Sigmoid colon (tissue), 7 donors: ENCODE data around the gene GABRB2. TPM values are rescaled to one million over a fixed set of nuclear protein-coding genes. Genes with fewer than 3 reads are reported as not detected.
"Not testable (repeated sequence)": the region's sequence is repeated elsewhere in the genome, so short reads cannot be mapped to it uniquely, and the experiment has no call there.

Experiments
- DNase-seq: peaks from one replicate; pipeline ENCODE4 v3.0.0-alpha.2; 2019
- H3K27ac ChIP-seq, 4 donors: fragments of 200-600 bp; sonication (generic); one replicate each; pipeline ENCODE4 v1.5.1; 2016 to 2019; ENCODE audit warnings: mild to moderate bottlenecking in 1 of 4
- H3K27me3 ChIP-seq, 3 donors: fragments of 200-600 bp; sonication (generic); one replicate each; pipeline ENCODE4 v1.5.1; 2019; ENCODE audit warnings: mild to moderate bottlenecking in 1 of 3
- H3K36me3 ChIP-seq, 4 donors: fragments of 200-600 bp; sonication (generic); one replicate each; pipeline ENCODE4 v1.5.1; 2016 to 2019
- H3K4me1 ChIP-seq, 4 donors: fragments of 200-600 bp; sonication (generic); one replicate each; pipeline ENCODE4 v1.5.1; 2017 to 2019
- H3K4me3 ChIP-seq, 4 donors: fragments of 200-600 bp; sonication (generic); one replicate each; pipeline ENCODE4 v1.5.1; 2017 to 2019; ENCODE audit warnings: mild to moderate bottlenecking in 2 of 4, moderate library complexity in 1 of 4
- H3K9me3 ChIP-seq, 4 donors: fragments of 200-600 bp in 3 of 4; sonication (generic) in 3 of 4; one replicate each; pipeline versions ENCODE4 v1.5.1 to v1.6.1; 2013 to 2019
- EP300 ChIP-seq, 4 donors: sonication (generic); formaldehyde crosslinking; IDR thresholded peaks; one replicate each; pipeline ENCODE4 v1.6.1; 2017; ENCODE audit warnings: antibody characterized with exemption in 4 of 4
- POLR2A ChIP-seq, 2 donors: fragments of 450-650 bp; IDR thresholded peaks; one replicate each; pipeline ENCODE4 v1.6.1; 2016; ENCODE audit warnings: antibody characterized with exemption in 2 of 2, mild to moderate bottlenecking in 2 of 2, moderate library complexity in 2 of 2
- POLR2AphosphoS5 ChIP-seq, 4 donors: sonication (generic); formaldehyde crosslinking; IDR thresholded peaks; one replicate each; pipeline ENCODE4 v1.6.1; 2017; ENCODE audit warnings: antibody characterized with exemption in 4 of 4
- WGBS, 2 donors: extraction: QIAGEN DNeasy Blood & Tissue Kit; methylation state at CpG; one replicate each; pipeline ENCODE4 v1.1.7; 2013; 5-methylcytosine and 5-hydroxymethylcytosine counted together
- intact Hi-C: fragments of 100-400 bp; cut with DNase I; formaldehyde crosslinking; loops from one replicate; pipeline ENCODE4 v1.15.1; 2023
- polyA plus RNA-seq, 3 donors: library from polyadenylated mRNA; stranded (reverse); fragments of 200-250 nt; gene quantifications; one replicate each; pipeline ENCODE4 v1.2.3, GENCODE V29; 2013
- total RNA-seq, 4 donors: library from RNA; depleted of rRNA; stranded (reverse); fragments of >200 nt; gene quantifications; one replicate each; pipeline ENCODE4 v1.1.0, GENCODE V29; 2016
- TF ChIP-seq, protein P1 (sequence below), 4 experiments: fragments of 450-650 bp in 3 of 4; fragments of 200-600 bp in 1 of 4; IDR thresholded peaks; one replicate each; pipeline ENCODE4 v1.5.1; 2016 to 2019; ENCODE audit warnings: antibody characterized with exemption in 4 of 4, mild to moderate bottlenecking in 3 of 4, moderate library complexity in 2 of 4
- donor health status: healthy with polysubstance abuse.
- donor health status: Bipolar disorder and iron deficiency.
- donor health status: healthy.

Gene GABRB2
- total and polyA plus RNA-seq, 7 donors: under 0.01 to 0.55 (median 0.36) TPM

DNA sequence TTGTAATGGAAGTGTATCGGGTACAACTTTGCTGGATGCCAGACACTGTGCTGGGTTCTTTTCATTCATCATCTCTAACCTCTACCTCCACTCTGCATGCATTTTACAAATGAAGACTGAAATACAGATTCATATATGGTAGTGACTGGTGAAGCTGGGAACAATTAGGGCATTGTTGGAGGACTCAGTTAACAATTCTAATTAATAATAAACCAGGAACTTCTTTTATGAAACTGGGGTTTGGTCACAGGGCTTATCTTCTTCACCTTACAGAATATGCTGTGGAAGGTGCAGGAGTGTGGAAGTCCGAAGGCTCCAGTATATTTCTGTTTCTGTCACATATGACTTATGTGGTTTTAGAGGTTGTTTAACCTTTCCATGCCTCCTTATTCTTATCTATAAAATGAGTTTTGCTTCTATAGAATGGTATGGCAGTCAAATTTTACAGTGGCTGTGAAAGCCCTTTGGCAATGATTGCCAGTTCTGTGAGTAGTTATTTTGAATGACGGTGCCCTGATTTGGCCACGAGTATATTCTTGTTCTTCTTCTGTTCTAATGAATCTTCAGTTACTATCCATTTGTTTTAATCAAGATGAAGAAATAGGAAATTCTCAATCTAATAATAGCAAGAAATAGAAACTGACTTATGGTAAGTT, 284.7 kb downstream of the GABRB2 start:
- DNase-seq: no peak
- intact Hi-C loops: no loop called here
- H3K9me3 ChIP-seq: no peaks in the 10 kb centered on the region
- no peaks in the 10 kb centered on the region for H3K36me3 ChIP-seq
- TF ChIP-seq POLR2AphosphoS5 (IDR thresholded peaks at IDR 0.05): no peak
- TF ChIP-seq EP300 (IDR thresholded peaks at IDR 0.05): no peak
- TF ChIP-seq, protein P1, sequence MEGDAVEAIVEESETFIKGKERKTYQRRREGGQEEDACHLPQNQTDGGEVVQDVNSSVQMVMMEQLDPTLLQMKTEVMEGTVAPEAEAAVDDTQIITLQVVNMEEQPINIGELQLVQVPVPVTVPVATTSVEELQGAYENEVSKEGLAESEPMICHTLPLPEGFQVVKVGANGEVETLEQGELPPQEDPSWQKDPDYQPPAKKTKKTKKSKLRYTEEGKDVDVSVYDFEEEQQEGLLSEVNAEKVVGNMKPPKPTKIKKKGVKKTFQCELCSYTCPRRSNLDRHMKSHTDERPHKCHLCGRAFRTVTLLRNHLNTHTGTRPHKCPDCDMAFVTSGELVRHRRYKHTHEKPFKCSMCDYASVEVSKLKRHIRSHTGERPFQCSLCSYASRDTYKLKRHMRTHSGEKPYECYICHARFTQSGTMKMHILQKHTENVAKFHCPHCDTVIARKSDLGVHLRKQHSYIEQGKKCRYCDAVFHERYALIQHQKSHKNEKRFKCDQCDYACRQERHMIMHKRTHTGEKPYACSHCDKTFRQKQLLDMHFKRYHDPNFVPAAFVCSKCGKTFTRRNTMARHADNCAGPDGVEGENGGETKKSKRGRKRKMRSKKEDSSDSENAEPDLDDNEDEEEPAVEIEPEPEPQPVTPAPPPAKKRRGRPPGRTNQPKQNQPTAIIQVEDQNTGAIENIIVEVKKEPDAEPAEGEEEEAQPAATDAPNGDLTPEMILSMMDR (IDR thresholded peaks at IDR 0.05): no peak
- no peak for TF ChIP-seq POLR2A (IDR thresholded peaks at IDR 0.05)
- no peak overlapping the region for H3K27ac ChIP-seq
- WGBS, 2 donors: 30 to 77% methylated on average over 4 of the region's 4 CpGs
- H3K27me3 ChIP-seq: no peaks in the 10 kb centered on the region
- H3K4me3 ChIP-seq: no peak overlapping the region
- H3K4me1 ChIP-seq: no peaks in the 10 kb centered on the region

DNA sequence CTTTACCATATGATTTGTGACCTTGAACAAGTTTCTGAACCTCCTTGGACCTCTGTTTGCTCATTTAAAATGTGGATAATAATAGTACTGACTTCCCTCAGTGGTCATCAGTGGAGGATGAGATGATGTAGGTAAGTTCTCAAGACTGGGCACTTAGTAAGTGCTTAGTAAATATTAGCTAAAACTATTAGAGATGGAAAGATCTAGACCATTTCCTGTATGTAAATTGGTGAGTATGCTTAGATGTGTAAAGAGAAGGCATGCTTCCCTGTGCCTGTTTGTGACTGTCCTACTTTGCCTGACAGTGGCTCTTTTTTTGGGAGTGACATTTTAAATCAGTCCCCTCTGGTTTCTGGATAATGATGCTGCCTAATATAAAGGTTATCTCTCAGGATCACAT, 288.1 kb downstream of the GABRB2 start:
- no peaks in the 10 kb centered on the region for H3K9me3 ChIP-seq

GRCh38 chr5:161256957-161257356, 289.6 kb downstream of the GABRB2 start:
- DNase-seq: no peak
- H3K4me3 ChIP-seq: no peak overlapping the region
- no peaks in the 10 kb centered on the region for H3K9me3 ChIP-seq
- H3K27me3 ChIP-seq: no peaks in the 10 kb centered on the region
- no peaks in the 10 kb centered on the region for H3K4me1 ChIP-seq
- whole genome bisulfite sequencing, 2 donors: 55 to 67% methylated on average over 2 of the region's 2 CpGs
- no peaks in the 10 kb centered on the region for H3K36me3 ChIP-seq
- TF ChIP-seq POLR2AphosphoS5 (IDR thresholded peaks at IDR 0.05): no peak
- TF ChIP-seq, protein P1 (IDR thresholded peaks at IDR 0.05): no peak
- TF ChIP-seq POLR2A (IDR thresholded peaks at IDR 0.05): no peak
- TF ChIP-seq EP300 (IDR thresholded peaks at IDR 0.05): no peak
- intact Hi-C loops: no loop called here
- no peak overlapping the region for H3K27ac ChIP-seq

More for the DNA sequence above, 288.1 kb downstream of the GABRB2 start:
- TF ChIP-seq POLR2A (IDR thresholded peaks at IDR 0.05) (no peak), EP300 (IDR thresholded peaks at IDR 0.05) (no peak)
- Histone ChIP-seq H3K4me3 (no peak overlapping the region), H3K27me3 (no peaks in the 10 kb centered on the region), H3K36me3 (no peaks in the 10 kb centered on the region), H3K27ac (no peak overlapping the region), H3K4me1 (no peaks in the 10 kb centered on the region)
- intact Hi-C loops: no loop called here
- no peak for DNase-seq

- WGBS, 2 donors: 89 to 91% methylated on average over 3 of the region's 3 CpGs
- H3K27me3 ChIP-seq, H3K27ac ChIP-seq, DNase-seq, H3K4me3 ChIP-seq, H3K9me3 ChIP-seq, H3K36me3 ChIP-seq, H3K4me1 ChIP-seq, intact Hi-C loops: not testable (repeated sequence)
Measured at GRCh38 chr5:161252955-161253354, 293.6 kb downstream of the GABRB2 start.

DNA sequence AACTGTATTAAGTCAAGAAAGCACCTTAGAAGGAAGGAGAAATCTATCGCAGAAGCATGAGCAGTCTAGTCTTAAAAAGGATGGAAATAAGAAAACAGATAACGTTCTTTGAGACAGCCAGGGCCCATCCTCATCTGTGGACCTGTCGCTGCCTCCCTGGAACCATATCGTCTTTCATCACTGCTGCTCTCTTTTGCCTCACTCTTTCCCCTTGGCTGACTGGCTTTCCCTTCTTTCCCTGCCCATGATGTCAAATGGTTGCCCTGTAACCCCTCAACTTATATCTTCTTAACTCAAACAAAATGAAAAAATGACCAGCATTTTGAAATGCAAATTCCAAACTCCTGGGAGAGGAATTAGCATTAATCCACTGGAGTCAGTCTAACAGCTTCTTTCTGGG, 299.8 kb downstream of the GABRB2 start:
- Histone ChIP-seq H3K4me1 (no peaks in the 10 kb centered on the region), H3K4me3 (no peak overlapping the region), H3K27ac (no peak overlapping the region), H3K9me3 (no peaks in the 10 kb centered on the region), H3K27me3 (no peaks in the 10 kb centered on the region), H3K36me3 (no peaks in the 10 kb centered on the region)
- DNase-seq: no peak
- intact Hi-C loops: no loop called here
- 82 to 90% methylated on average over 4 of the region's 4 CpGs for WGBS, 2 donors
- TF ChIP-seq EP300 (IDR thresholded peaks at IDR 0.05): no peak
- no peak for TF ChIP-seq POLR2AphosphoS5 (IDR thresholded peaks at IDR 0.05)
- TF ChIP-seq, protein P1 (IDR thresholded peaks at IDR 0.05): no peak

- DNase-seq, H3K36me3 ChIP-seq, H3K27me3 ChIP-seq, H3K27ac ChIP-seq, H3K4me3 ChIP-seq, H3K9me3 ChIP-seq, H3K4me1 ChIP-seq, intact Hi-C loops: not testable (repeated sequence)
- WGBS, 2 donors: 46 to 75% methylated on average over 5 of the region's 5 CpGs
Measured at GRCh38 chr5:161245846-161246245, 300.7 kb downstream of the GABRB2 start.

Other genes with a start within 250 kb of the GABRB2 start
- gene GABRA6, start 139.0 kb upstream of the GABRB2 start, total RNA-seq: not detected
- gene GABRA6, start 139.0 kb upstream of the GABRB2 start, polyA plus RNA-seq: not detected